ENCODE results near the gene FBXO31.
"Not testable (repeated sequence)": the region's sequence is repeated elsewhere in the genome, so short reads cannot be mapped to it uniquely, and the experiment has no call there.

Gene FBXO31

GRCh38 chr16:87350681-87351319, 32.8 kb downstream of the FBXO31 start:
- no peak for DNase-seq
- in situ Hi-C loops (cut with HindIII; ENCODE audit: low pct_ligation_motif_present, low pct_unique_long_range_greater_than_20kb, low sequenced_read_pairs), result no loop called here

GRCh38 chr16:87350031-87350430, 33.5 kb downstream of the FBXO31 start:
- in situ Hi-C loops (cut with HindIII; ENCODE audit: low pct_ligation_motif_present, low pct_unique_long_range_greater_than_20kb, low sequenced_read_pairs), result no loop called here
- DNase-seq, result no peak

- no peak for DNase-seq
- in situ Hi-C loops (cut with HindIII; ENCODE audit: low pct_ligation_motif_present, low pct_unique_long_range_greater_than_20kb, low sequenced_read_pairs), result no loop called here
These were observed 34.9 kb downstream of the FBXO31 start for GRCh38 chr16:87348616-87349157.

- in situ Hi-C loops (cut with HindIII; ENCODE audit: low pct_ligation_motif_present, low pct_unique_long_range_greater_than_20kb, low sequenced_read_pairs), result no loop called here
These were observed 35.5 kb downstream of the FBXO31 start for GRCh38 chr16:87347932-87348615.

GRCh38 chr16:87346517-87347060, 37.0 kb downstream of the FBXO31 start:
- in situ Hi-C loops (cut with HindIII; ENCODE audit: low pct_ligation_motif_present, low pct_unique_long_range_greater_than_20kb, low sequenced_read_pairs), result no loop called here
- no peak for DNase-seq

More at GRCh38 chr16:87347932-87348615, 35.5 kb downstream of the FBXO31 start:
- no peak for DNase-seq

GRCh38 chr16:87345726-87346424, 37.7 kb downstream of the FBXO31 start:
- in situ Hi-C loops (cut with HindIII; ENCODE audit: low pct_ligation_motif_present, low pct_unique_long_range_greater_than_20kb, low sequenced_read_pairs), result no loop called here
- no peak for DNase-seq

GRCh38 chr16:87344931-87345631, 38.5 kb downstream of the FBXO31 start:
- in situ Hi-C loops (cut with HindIII; ENCODE audit: low pct_ligation_motif_present, low pct_unique_long_range_greater_than_20kb, low sequenced_read_pairs), result no loop called here
- DNase-seq, result no peak

- no peak for DNase-seq
- in situ Hi-C loops (cut with HindIII; ENCODE audit: low pct_ligation_motif_present, low pct_unique_long_range_greater_than_20kb, low sequenced_read_pairs), result no loop called here
These were observed 39.2 kb downstream of the FBXO31 start for GRCh38 chr16:87344165-87344930.

GRCh38 chr16:87343753-87344050, 39.9 kb downstream of the FBXO31 start:
- in situ Hi-C loops (cut with HindIII; ENCODE audit: low pct_ligation_motif_present, low pct_unique_long_range_greater_than_20kb, low sequenced_read_pairs), result no loop called here
- no peak for DNase-seq

GRCh38 chr16:87342978-87343752, 40.4 kb downstream of the FBXO31 start:
- in situ Hi-C loops (cut with HindIII; ENCODE audit: low pct_ligation_motif_present, low pct_unique_long_range_greater_than_20kb, low sequenced_read_pairs), result no loop called here
- DNase-seq, result no peak

GRCh38 chr16:87342504-87342903, 41.1 kb downstream of the FBXO31 start:
- DNase-seq, result no peak
- in situ Hi-C loops (cut with HindIII; ENCODE audit: low pct_ligation_motif_present, low pct_unique_long_range_greater_than_20kb, low sequenced_read_pairs), result no loop called here

GRCh38 chr16:87340198-87340597, 43.4 kb downstream of the FBXO31 start:
- no peak for DNase-seq
- in situ Hi-C loops (cut with HindIII; ENCODE audit: low pct_ligation_motif_present, low pct_unique_long_range_greater_than_20kb, low sequenced_read_pairs), result no loop called here

GRCh38 chr16:87339724-87340105, 43.9 kb downstream of the FBXO31 start:
- in situ Hi-C loops (cut with HindIII; ENCODE audit: low pct_ligation_motif_present, low pct_unique_long_range_greater_than_20kb, low sequenced_read_pairs); DNase-seq: not testable (repeated sequence)

- in situ Hi-C loops (cut with HindIII; ENCODE audit: low pct_ligation_motif_present, low pct_unique_long_range_greater_than_20kb, low sequenced_read_pairs), result no loop called here
- no peak for DNase-seq
These were observed 44.4 kb downstream of the FBXO31 start for GRCh38 chr16:87339086-87339723.

- in situ Hi-C loops (cut with HindIII; ENCODE audit: low pct_ligation_motif_present, low pct_unique_long_range_greater_than_20kb, low sequenced_read_pairs), result no loop called here
- no peak for DNase-seq
These were observed 45.3 kb downstream of the FBXO31 start for GRCh38 chr16:87338155-87338765.

- in situ Hi-C loops (cut with HindIII; ENCODE audit: low pct_ligation_motif_present, low pct_unique_long_range_greater_than_20kb, low sequenced_read_pairs), result no loop called here
- DNase-seq, result no peak
These were observed 46.3 kb downstream of the FBXO31 start for GRCh38 chr16:87337262-87337771.

Data from ACHN (cell line).